Activated gamma-delta T cell treated with anti-CD3 and anti-CD28 coated beads, Interleukin-2, amount 50 U/mL, for 16 hours (primary cell): ENCODE results near the gene CD99L2.

Experiments used
- DNase-seq: peaks from one replicate; pipeline ENCODE4 v3.0.0-alpha.2; 2020; ENCODE audit warnings: low read depth

The CD99L2 gene

GRCh38 chrX:150763810-150764209 is 134.7 kb downstream of the CD99L2 start:
- no peak for DNase-seq

- no peak for DNase-seq
Observed at GRCh38 chrX:150763303-150763797, 135.1 kb downstream of the CD99L2 start.

GRCh38 chrX:150762258-150763165 is 136.0 kb downstream of the CD99L2 start:
- no peak for DNase-seq

GRCh38 chrX:150761819-150762216 is 136.7 kb downstream of the CD99L2 start:
- no peak for DNase-seq

- DNase-seq: no peak
Observed at GRCh38 chrX:150761176-150761818, 137.2 kb downstream of the CD99L2 start.

- DNase-seq: no peak
Observed at GRCh38 chrX:150759568-150760416, 138.7 kb downstream of the CD99L2 start.

GRCh38 chrX:150757371-150757770 is 141.1 kb downstream of the CD99L2 start:
- DNase-seq: no peak

GRCh38 chrX:150753968-150754367 is 144.5 kb downstream of the CD99L2 start:
- no peak for DNase-seq

GRCh38 chrX:150753357-150753756 is 145.1 kb downstream of the CD99L2 start:
- no peak for DNase-seq

GRCh38 chrX:150752124-150752523 is 146.3 kb downstream of the CD99L2 start:
- DNase-seq: no peak

GRCh38 chrX:150736475-150736874 is 162.0 kb downstream of the CD99L2 start:
- DNase-seq: no peak

GRCh38 chrX:150731795-150732194 is 166.7 kb downstream of the CD99L2 start:
- no peak for DNase-seq

GRCh38 chrX:150730719-150731118 is 167.7 kb downstream of the CD99L2 start:
- DNase-seq: no peak

GRCh38 chrX:150729956-150730355 is 168.5 kb downstream of the CD99L2 start:
- DNase-seq: no peak

GRCh38 chrX:150719621-150720020 is 178.8 kb downstream of the CD99L2 start:
- DNase-seq: no peak
